Measurements from ENCODE around the gene DNAJC3.

The DNAJC3 gene

GRCh38 chr13:95784161-95784899, 107.4 kb downstream of the DNAJC3 start:
- Histone ChIP-seq H3K27me3 (ENCODE audit: insufficient read depth, poor library complexity, severe bottlenecking) (no peaks in the 10 kb centered on the region), H3K4me3 (replicated peaks; ENCODE audit: insufficient read depth, low read length) (no peak overlapping the region), H3K27ac (replicated peaks) (no peak overlapping the region)
- no peak for DNase-seq (ENCODE audit: low read depth in 1 of 2, low spot score in 1 of 2)
- TF ChIP-seq SPI1 (IDR thresholded peaks at IDR 0.05; ENCODE audit: borderline replicate concordance, low read depth) (no peak), GABPA (IDR thresholded peaks at IDR 0.05; ENCODE audit: low read depth) (no peak), REST (IDR thresholded peaks at IDR 0.05; ENCODE audit: insufficient replicate concordance, low read depth) (no peak), POLR2AphosphoS5 (IDR thresholded peaks at IDR 0.05; ENCODE audit: low read depth) (no peak)

- no peak for DNase-seq (ENCODE audit: low read depth in 1 of 2, low spot score in 1 of 2)
- no peak for TF ChIP-seq SPI1 (IDR thresholded peaks at IDR 0.05; ENCODE audit: borderline replicate concordance, low read depth)
- no peak for TF ChIP-seq POLR2AphosphoS5 (IDR thresholded peaks at IDR 0.05; ENCODE audit: low read depth)
- no peak for TF ChIP-seq GABPA (IDR thresholded peaks at IDR 0.05; ENCODE audit: low read depth)
- no peak for TF ChIP-seq REST (IDR thresholded peaks at IDR 0.05; ENCODE audit: insufficient replicate concordance, low read depth)
- no peak for TF ChIP-seq CTCF (IDR thresholded peaks at IDR 0.05; ENCODE audit: insufficient read depth, low read length)
- Histone ChIP-seq H3K27ac (replicated peaks) (no peak overlapping the region), H3K4me3 (replicated peaks; ENCODE audit: insufficient read depth, low read length) (no peak overlapping the region), H3K27me3 (ENCODE audit: insufficient read depth, poor library complexity, severe bottlenecking) (no peaks in the 10 kb centered on the region)
Observed at GRCh38 chr13:95784900-95785290, 108.0 kb downstream of the DNAJC3 start.

- TF ChIP-seq SPI1 (IDR thresholded peaks at IDR 0.05; ENCODE audit: borderline replicate concordance, low read depth): no peak
- no peak for TF ChIP-seq REST (IDR thresholded peaks at IDR 0.05; ENCODE audit: insufficient replicate concordance, low read depth)
- no peak for TF ChIP-seq POLR2AphosphoS5 (IDR thresholded peaks at IDR 0.05; ENCODE audit: low read depth)
- no peak for TF ChIP-seq CTCF (IDR thresholded peaks at IDR 0.05; ENCODE audit: insufficient read depth, low read length)
- no peak for TF ChIP-seq GABPA (IDR thresholded peaks at IDR 0.05; ENCODE audit: low read depth)
Observed at GRCh38 chr13:95787356-95788099, 110.6 kb downstream of the DNAJC3 start.

More at GRCh38 chr13:95787356-95788099, 110.6 kb downstream of the DNAJC3 start:
- no peak for DNase-seq (ENCODE audit: low read depth in 1 of 2, low spot score in 1 of 2)
- no peak overlapping the region for H3K4me3 ChIP-seq (replicated peaks; ENCODE audit: insufficient read depth, low read length)
- no peak overlapping the region for H3K27ac ChIP-seq (replicated peaks)
- H3K27me3 ChIP-seq (ENCODE audit: insufficient read depth, poor library complexity, severe bottlenecking): no peaks in the 10 kb centered on the region
